ENCODE data around the gene SLC36A3. TPM values are rescaled to one million over a fixed set of nuclear protein-coding genes. Genes with fewer than 3 reads are reported as not detected.

SLC36A3 gene
- total and polyA plus RNA-seq, 2 of the 8 experiments (the other 6 are each of a cell fraction or from before 2014, with no cell fraction given) = not detected

- TF ChIP-seq, protein P1, sequence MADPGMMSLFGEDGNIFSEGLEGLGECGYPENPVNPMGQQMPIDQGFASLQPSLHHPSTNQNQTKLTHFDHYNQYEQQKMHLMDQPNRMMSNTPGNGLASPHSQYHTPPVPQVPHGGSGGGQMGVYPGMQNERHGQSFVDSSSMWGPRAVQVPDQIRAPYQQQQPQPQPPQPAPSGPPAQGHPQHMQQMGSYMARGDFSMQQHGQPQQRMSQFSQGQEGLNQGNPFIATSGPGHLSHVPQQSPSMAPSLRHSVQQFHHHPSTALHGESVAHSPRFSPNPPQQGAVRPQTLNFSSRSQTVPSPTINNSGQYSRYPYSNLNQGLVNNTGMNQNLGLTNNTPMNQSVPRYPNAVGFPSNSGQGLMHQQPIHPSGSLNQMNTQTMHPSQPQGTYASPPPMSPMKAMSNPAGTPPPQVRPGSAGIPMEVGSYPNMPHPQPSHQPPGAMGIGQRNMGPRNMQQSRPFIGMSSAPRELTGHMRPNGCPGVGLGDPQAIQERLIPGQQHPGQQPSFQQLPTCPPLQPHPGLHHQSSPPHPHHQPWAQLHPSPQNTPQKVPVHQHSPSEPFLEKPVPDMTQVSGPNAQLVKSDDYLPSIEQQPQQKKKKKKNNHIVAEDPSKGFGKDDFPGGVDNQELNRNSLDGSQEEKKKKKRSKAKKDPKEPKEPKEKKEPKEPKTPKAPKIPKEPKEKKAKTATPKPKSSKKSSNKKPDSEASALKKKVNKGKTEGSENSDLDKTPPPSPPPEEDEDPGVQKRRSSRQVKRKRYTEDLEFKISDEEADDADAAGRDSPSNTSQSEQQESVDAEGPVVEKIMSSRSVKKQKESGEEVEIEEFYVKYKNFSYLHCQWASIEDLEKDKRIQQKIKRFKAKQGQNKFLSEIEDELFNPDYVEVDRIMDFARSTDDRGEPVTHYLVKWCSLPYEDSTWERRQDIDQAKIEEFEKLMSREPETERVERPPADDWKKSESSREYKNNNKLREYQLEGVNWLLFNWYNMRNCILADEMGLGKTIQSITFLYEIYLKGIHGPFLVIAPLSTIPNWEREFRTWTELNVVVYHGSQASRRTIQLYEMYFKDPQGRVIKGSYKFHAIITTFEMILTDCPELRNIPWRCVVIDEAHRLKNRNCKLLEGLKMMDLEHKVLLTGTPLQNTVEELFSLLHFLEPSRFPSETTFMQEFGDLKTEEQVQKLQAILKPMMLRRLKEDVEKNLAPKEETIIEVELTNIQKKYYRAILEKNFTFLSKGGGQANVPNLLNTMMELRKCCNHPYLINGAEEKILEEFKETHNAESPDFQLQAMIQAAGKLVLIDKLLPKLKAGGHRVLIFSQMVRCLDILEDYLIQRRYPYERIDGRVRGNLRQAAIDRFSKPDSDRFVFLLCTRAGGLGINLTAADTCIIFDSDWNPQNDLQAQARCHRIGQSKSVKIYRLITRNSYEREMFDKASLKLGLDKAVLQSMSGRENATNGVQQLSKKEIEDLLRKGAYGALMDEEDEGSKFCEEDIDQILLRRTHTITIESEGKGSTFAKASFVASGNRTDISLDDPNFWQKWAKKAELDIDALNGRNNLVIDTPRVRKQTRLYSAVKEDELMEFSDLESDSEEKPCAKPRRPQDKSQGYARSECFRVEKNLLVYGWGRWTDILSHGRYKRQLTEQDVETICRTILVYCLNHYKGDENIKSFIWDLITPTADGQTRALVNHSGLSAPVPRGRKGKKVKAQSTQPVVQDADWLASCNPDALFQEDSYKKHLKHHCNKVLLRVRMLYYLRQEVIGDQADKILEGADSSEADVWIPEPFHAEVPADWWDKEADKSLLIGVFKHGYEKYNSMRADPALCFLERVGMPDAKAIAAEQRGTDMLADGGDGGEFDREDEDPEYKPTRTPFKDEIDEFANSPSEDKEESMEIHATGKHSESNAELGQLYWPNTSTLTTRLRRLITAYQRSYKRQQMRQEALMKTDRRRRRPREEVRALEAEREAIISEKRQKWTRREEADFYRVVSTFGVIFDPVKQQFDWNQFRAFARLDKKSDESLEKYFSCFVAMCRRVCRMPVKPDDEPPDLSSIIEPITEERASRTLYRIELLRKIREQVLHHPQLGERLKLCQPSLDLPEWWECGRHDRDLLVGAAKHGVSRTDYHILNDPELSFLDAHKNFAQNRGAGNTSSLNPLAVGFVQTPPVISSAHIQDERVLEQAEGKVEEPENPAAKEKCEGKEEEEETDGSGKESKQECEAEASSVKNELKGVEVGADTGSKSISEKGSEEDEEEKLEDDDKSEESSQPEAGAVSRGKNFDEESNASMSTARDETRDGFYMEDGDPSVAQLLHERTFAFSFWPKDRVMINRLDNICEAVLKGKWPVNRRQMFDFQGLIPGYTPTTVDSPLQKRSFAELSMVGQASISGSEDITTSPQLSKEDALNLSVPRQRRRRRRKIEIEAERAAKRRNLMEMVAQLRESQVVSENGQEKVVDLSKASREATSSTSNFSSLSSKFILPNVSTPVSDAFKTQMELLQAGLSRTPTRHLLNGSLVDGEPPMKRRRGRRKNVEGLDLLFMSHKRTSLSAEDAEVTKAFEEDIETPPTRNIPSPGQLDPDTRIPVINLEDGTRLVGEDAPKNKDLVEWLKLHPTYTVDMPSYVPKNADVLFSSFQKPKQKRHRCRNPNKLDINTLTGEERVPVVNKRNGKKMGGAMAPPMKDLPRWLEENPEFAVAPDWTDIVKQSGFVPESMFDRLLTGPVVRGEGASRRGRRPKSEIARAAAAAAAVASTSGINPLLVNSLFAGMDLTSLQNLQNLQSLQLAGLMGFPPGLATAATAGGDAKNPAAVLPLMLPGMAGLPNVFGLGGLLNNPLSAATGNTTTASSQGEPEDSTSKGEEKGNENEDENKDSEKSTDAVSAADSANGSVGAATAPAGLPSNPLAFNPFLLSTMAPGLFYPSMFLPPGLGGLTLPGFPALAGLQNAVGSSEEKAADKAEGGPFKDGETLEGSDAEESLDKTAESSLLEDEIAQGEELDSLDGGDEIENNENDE (IDR thresholded peaks at IDR 0.05; ENCODE audit: insufficient replicate concordance, low read length) = no peak
- TF ChIP-seq SIRT6 (IDR thresholded peaks at IDR 0.05; ENCODE audit: low read length) (no peak), CTBP2 (IDR thresholded peaks at IDR 0.05; ENCODE audit: borderline replicate concordance, insufficient read depth, insufficient read length, low read length) (no peak), GABPA (IDR thresholded peaks at IDR 0.05; ENCODE audit: borderline replicate concordance, insufficient read depth, low read length) (no peak), BACH1 (IDR thresholded peaks at IDR 0.05; ENCODE audit: low read length) (no peak), BRCA1 (IDR thresholded peaks at IDR 0.05; ENCODE audit: low read depth, low read length) (no peak)
Measured at GRCh38 chr5:151340004-151340403, 36.4 kb upstream of the SLC36A3 start (continued).

All from H1 (cell line).